A549 (cell line): ENCODE results near the gene PAXIP1. TPM values are rescaled to one million over a fixed set of nuclear protein-coding genes. Genes with fewer than 3 reads are reported as not detected.

Experiments
- ATAC-seq, 2 experiments: fragments of 200-7000 bp in 1 of 2; fragments of >200 bp in 1 of 2; cut with Nextera tagmentation in 1 of 2; cut with Tn5 transposase in 1 of 2; 3 replicates each; pipeline versions ENCODE4 v1.8.0 to v1.9.1; 2018 to 2020; ENCODE audit warnings: mild to moderate bottlenecking in 1 of 2, moderate library complexity in 1 of 2
- CTCF ChIA-PET: fragments of 300-600 bp; sonication (Branson Sonifier 250); formaldehyde crosslinking; extraction: SDS; loops from one replicate; lab custom pipeline; 2021; ENCODE audit warnings: antibody characterized with exemption, inconsistent platforms; lab: Yijun Ruan, JAX
- POLR2A ChIA-PET: fragments of 350-600 bp; formaldehyde crosslinking; extraction: SDS; loops from one replicate; lab custom pipeline; 2021; ENCODE audit warnings: antibody characterized with exemption, inconsistent platforms; lab: Yijun Ruan, JAX
- DNase-seq, 2 experiments: peaks; one replicate each; pipeline versions ENCODE4 v3.0.0 to v3.0.0-alpha.2; 2011 to 2016; ENCODE audit warnings: low read depth in 1 of 2, low spot score in 1 of 2
- FAIRE-seq: peaks from 2 replicates; lab custom pipeline; 2011; peaks lifted over from hg19 to GRCh38; lab: Jason Lieb, UNC
- H3K27ac ChIP-seq, 2 experiments: fragments of >200 bp; sonication (Bioruptor Twin); formaldehyde crosslinking; 3 replicates each; pipeline ENCODE4 v1.5.1; 2016 to 2017
- H3K4me1 ChIP-seq: fragments of >200 bp; sonication (Bioruptor Twin); formaldehyde crosslinking; 3 replicates; pipeline ENCODE4 v1.6.1; 2016
- H3K4me2 ChIP-seq: fragments of >200 bp; sonication (Bioruptor Twin); formaldehyde crosslinking; 3 replicates; pipeline ENCODE4 v1.6.1; 2016
- H3K4me3 ChIP-seq: fragments of >200 bp; sonication (Bioruptor Twin); formaldehyde crosslinking; 3 replicates; pipeline ENCODE4 v1.5.1; 2016
- H3K9me3 ChIP-seq: fragments of >200 bp; sonication (Bioruptor Twin); formaldehyde crosslinking; 3 replicates; pipeline ENCODE4 v1.6.1; 2016
- CBX8 ChIP-seq: fragments of 200-600 bp; sonication (generic); IDR thresholded peaks from 2 replicates; pipeline ENCODE4 v1.6.1; 2016
- CHD4 ChIP-seq: fragments of 200-600 bp; sonication (generic); IDR thresholded peaks from 2 replicates; pipeline ENCODE4 v1.6.1; 2016; ENCODE audit warnings: antibody characterized with exemption, mild to moderate bottlenecking, borderline replicate concordance
- CTCF ChIP-seq: fragments of >200 bp; sonication (Bioruptor Twin); formaldehyde crosslinking; IDR thresholded peaks from 3 replicates; pipeline ENCODE4 v1.5.1; 2016
- HEYL ChIP-seq: fragments of 250-450 bp; sonication (Bioruptor Pico); IDR thresholded peaks from 2 replicates; pipeline ENCODE4 v1.8.0; 2021; ENCODE audit warnings: mild to moderate bottlenecking, moderate library complexity
- HOXA7 ChIP-seq: fragments of 250-450 bp; sonication (Bioruptor Pico); IDR thresholded peaks from 2 replicates; pipeline ENCODE4 v1.5.0; 2020; ENCODE audit warnings: mild to moderate bottlenecking, moderate library complexity
- HOXB5 ChIP-seq: fragments of 250-450 bp; sonication (Bioruptor Pico); IDR thresholded peaks from 2 replicates; pipeline ENCODE4 v1.5.0; 2020; ENCODE audit warnings: mild to moderate bottlenecking, moderate library complexity
- KDM1A ChIP-seq: fragments of 200-600 bp; sonication (generic); IDR thresholded peaks from 2 replicates; pipeline ENCODE4 v1.6.1; 2016; ENCODE audit warnings: low read depth, mild to moderate bottlenecking
- RAD21 ChIP-seq, 2 experiments: fragments of >200 bp in 1 of 2; sonication (Bioruptor Twin) in 1 of 2; formaldehyde crosslinking in 1 of 2; IDR thresholded peaks in 1 of 2; conservative IDR thresholded peaks in 1 of 2; 2 replicates in 1 of 2; 3 replicates in 1 of 2; pipeline ENCODE4 v1.6.1; 2012 to 2018; ENCODE audit warnings: inconsistent platforms in 1 of 2
- RNF2 ChIP-seq: fragments of 200-600 bp; sonication (generic); IDR thresholded peaks from 2 replicates; pipeline ENCODE4 v1.6.1; 2016; ENCODE audit warnings: low read depth, mild to moderate bottlenecking, antibody characterized with exemption, moderate library complexity, borderline replicate concordance
- SREBF2 ChIP-seq: fragments of 450-650 bp; IDR thresholded peaks from 2 replicates; pipeline ENCODE4 v1.6.1; 2014; ENCODE audit warnings: mild to moderate bottlenecking, moderate library complexity
- TFCP2L1 ChIP-seq: fragments of 250-450 bp; sonication (Bioruptor Pico); IDR thresholded peaks from 2 replicates; pipeline ENCODE4 v1.5.0; 2021; ENCODE audit warnings: mild to moderate bottlenecking
- USF2 ChIP-seq: fragments of 450-650 bp; IDR thresholded peaks from 2 replicates; pipeline ENCODE4 v1.6.1; 2014; ENCODE audit warnings: antibody characterized with exemption
- ZFP36 ChIP-seq: fragments of 450-650 bp; IDR thresholded peaks from 2 replicates; pipeline ENCODE4 v1.6.1; 2014; ENCODE audit warnings: borderline replicate concordance; ENCODE audit not compliant: partially characterized antibody
- ZNF302 ChIP-seq: fragments of 250-450 bp; sonication (Bioruptor Pico); IDR thresholded peaks from 2 replicates; pipeline ENCODE4 v1.9.0; 2021; ENCODE audit warnings: inconsistent platforms, mild to moderate bottlenecking, moderate library complexity
- ZSCAN20 ChIP-seq: fragments of 250-450 bp; sonication (Bioruptor Pico); IDR thresholded peaks from 2 replicates; pipeline ENCODE4 v1.8.0; 2022; ENCODE audit warnings: mild to moderate bottlenecking, moderate library complexity
- WGBS: methylation state at CpG from one replicate; pipeline ENCODE4 v1.1.6; 2017; ENCODE audit errors: missing lambda C conversion rate; 5-methylcytosine and 5-hydroxymethylcytosine counted together
- polyA plus RNA-seq, 4 experiments: library from polyadenylated mRNA; depleted of rRNA in 3 of 4; stranded (reverse); fragments of >200 nt; fragmentation: RNase III in 1 of 4; extraction: RNeasy Plus Mini Kit Qiagen cat#74134 plus additional on column Dnase treatment in 1 of 4; gene quantifications; 2 replicates in 3 of 4; 3 replicates in 1 of 4; pipeline ENCODE4 v1.2.3, GENCODE V29; 2011 to 2017
- TF ChIP-seq, protein P1 (sequence below): fragments of >200 bp; sonication (Bioruptor Twin); formaldehyde crosslinking; IDR thresholded peaks from 3 replicates; pipeline ENCODE4 v1.6.1; 2016
- TF ChIP-seq, protein P2 (sequence below): fragments of 150-350 bp; IDR thresholded peaks from 2 replicates; pipeline ENCODE4 v1.6.1; 2014; ENCODE audit warnings: low read depth, mild to moderate bottlenecking, low read length

Gene PAXIP1
- polyA plus RNA-seq, 2 of the 4 experiments (the other 2 are of a cell fraction), result 15.3 to 15.7 TPM

GRCh38 chr7:155017834-155018233 lies 14.9 kb upstream of the PAXIP1 start:
- no peak overlapping the region for H3K4me2 ChIP-seq
- ATAC-seq (no peak), FAIRE-seq (no peak), DNase-seq (no peak)
- H3K27ac ChIP-seq, result no peak overlapping the region
- H3K4me1 ChIP-seq, result no peaks in the 10 kb centered on the region
- WGBS, result 58% methylated on average over 4 of the region's 4 CpGs
- TF ChIP-seq, protein P1, sequence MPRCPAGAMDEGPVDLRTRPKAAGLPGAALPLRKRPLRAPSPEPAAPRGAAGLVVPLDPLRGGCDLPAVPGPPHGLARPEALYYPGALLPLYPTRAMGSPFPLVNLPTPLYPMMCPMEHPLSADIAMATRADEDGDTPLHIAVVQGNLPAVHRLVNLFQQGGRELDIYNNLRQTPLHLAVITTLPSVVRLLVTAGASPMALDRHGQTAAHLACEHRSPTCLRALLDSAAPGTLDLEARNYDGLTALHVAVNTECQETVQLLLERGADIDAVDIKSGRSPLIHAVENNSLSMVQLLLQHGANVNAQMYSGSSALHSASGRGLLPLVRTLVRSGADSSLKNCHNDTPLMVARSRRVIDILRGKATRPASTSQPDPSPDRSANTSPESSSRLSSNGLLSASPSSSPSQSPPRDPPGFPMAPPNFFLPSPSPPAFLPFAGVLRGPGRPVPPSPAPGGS, result no peak
- TF ChIP-seq HOXB5 (no peak), ZNF302 (CRISPR knock-in tag) (no peak), ZSCAN20 (CRISPR knock-in tag) (no peak), RNF2 (no peak), SREBF2 (no peak), CBX8 (no peak), CHD4 (no peak)
- POLR2A ChIA-PET, result no interaction called here
- CTCF ChIA-PET, result interaction anchor here (0.7 kb wide), 1 partner anchor 116 kb away, joined by 3 read pairs; no protein-coding TSS in a partner anchor
- H3K4me3 ChIP-seq, result no peak overlapping the region
- H3K9me3 ChIP-seq, result no peaks in the 10 kb centered on the region

- FAIRE-seq, result no peak
- TF ChIP-seq ZFP36 (no peak), HOXA7 (CRISPR knock-in tag) (no peak)
- TF ChIP-seq, all 56 proteins: peak for 0
- Histone ChIP-seq H3K9me3 (no peaks in the 10 kb centered on the region), H3K4me1 (no peaks in the 10 kb centered on the region), H3K27ac (no peak overlapping the region), H3K4me2 (no peak overlapping the region), H3K4me3 (no peak overlapping the region)
- ATAC-seq (no peak), DNase-seq (no peak)
- POLR2A ChIA-PET, result no interaction called here
- CTCF ChIA-PET, result interaction anchor here (1.0 to 3.0 kb wide), 6 partner anchors 10 to 333 kb away, joined by 3 to 10 read pairs (median 4); no protein-coding TSS in a partner anchor
- 80% methylated on average over 4 of the region's 4 CpGs for WGBS
Observed at GRCh38 chr7:155011086-155011485, 8.2 kb upstream of the PAXIP1 start.

DNA sequence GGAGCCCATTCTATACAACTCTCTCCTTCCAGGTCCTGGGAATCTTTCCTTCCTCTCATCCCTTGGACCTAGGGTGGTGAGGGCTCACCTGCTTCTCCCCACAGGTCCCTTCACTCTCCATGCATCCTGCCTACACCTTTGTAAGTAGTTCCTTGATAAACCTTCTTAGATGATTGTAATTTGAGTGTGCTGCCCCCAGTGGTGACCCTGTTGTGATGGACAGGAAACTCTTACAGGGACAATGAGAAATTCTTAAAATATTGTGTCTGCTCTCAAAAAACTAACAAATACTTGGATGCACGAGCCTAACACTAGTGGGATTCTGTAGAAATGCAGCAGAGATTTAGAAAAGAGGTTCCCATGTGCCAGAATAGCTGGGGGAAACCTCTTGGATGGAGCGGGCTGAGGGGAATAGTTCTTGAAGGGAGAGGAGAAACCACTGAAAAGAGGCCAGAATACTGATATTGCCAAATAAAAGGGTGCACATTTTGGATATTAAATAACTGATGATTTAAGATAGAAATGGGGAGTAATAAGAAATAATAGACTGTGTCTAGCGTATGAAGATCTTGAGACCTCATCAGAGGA lies 6.7 kb upstream of the PAXIP1 start:
- ChIA-PET CTCF (interaction anchor here (0.6 to 3.0 kb wide), 10 partner anchors 9 to 335 kb away, joined by 3 to 10 read pairs (median 4); no protein-coding TSS in a partner anchor), POLR2A (no interaction called here)
- ATAC-seq (peak; percentile 82 to 85), FAIRE-seq (no peak), DNase-seq (peak; percentile 19 to 38)
- no peak overlapping the region for H3K4me2 ChIP-seq
- TF ChIP-seq CTCF (peak; percentile 37), USF2 (no peak)
- no peaks in the 10 kb centered on the region for H3K4me1 ChIP-seq
- WGBS, result 62% methylated on average over 3 of the region's 3 CpGs
- H3K4me3 ChIP-seq, result no peak overlapping the region
- no peak overlapping the region for H3K27ac ChIP-seq
- H3K9me3 ChIP-seq, result no peaks in the 10 kb centered on the region

GRCh38 chr7:155007947-155008346 lies 5.0 kb upstream of the PAXIP1 start:
- DNase-seq, result peak; percentile 25 to 48
- CTCF ChIA-PET, result interaction anchor here (1.1 to 2.4 kb wide), 4 partner anchors 16 to 318 kb away, joined by 3 to 12 read pairs (median 3); no protein-coding TSS in a partner anchor
- POLR2A ChIA-PET, result no interaction called here
- TF ChIP-seq, protein P2, sequence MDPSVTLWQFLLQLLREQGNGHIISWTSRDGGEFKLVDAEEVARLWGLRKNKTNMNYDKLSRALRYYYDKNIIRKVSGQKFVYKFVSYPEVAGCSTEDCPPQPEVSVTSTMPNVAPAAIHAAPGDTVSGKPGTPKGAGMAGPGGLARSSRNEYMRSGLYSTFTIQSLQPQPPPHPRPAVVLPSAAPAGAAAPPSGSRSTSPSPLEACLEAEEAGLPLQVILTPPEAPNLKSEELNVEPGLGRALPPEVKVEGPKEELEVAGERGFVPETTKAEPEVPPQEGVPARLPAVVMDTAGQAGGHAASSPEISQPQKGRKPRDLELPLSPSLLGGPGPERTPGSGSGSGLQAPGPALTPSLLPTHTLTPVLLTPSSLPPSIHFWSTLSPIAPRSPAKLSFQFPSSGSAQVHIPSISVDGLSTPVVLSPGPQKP, result no peak
- TF ChIP-seq CTCF (peak; percentile 30; the same call in 1 of the 3 replicates), HEYL (CRISPR knock-in tag) (no peak), KDM1A (no peak), TFCP2L1 (CRISPR knock-in tag) (no peak), RAD21 (conservative IDR thresholded peaks at IDR 0.05 in 1 of 2, IDR thresholded peaks at IDR 0.05 in 1 of 2) (peak in 1 of 2 experiments; percentile 38; a peak in 1 of 5 replicates)
- TF ChIP-seq, all 56 proteins: peak for 2
- H3K9me3 ChIP-seq, result no peaks in the 10 kb centered on the region
- 69% methylated on average over 13 of the region's 13 CpGs for WGBS
- H3K27ac ChIP-seq, result no peak overlapping the region
- no peak overlapping the region for H3K4me2 ChIP-seq
- H3K4me1 ChIP-seq, result no peaks in the 10 kb centered on the region
- ATAC-seq (no peak), FAIRE-seq (no peak)
- H3K4me3 ChIP-seq, result no peak overlapping the region
